SK-N-SH (cell line): ENCODE data around the gene ATP13A4. TPM values are rescaled to one million over a fixed set of nuclear protein-coding genes. Genes with fewer than 3 reads are reported as not detected.

Experiments used
- CTCF ChIA-PET: fragments of 300-600, 350-600 bp; formaldehyde crosslinking; extraction: SDS; loops from one replicate; lab custom pipeline; 2021; lab: Yijun Ruan, JAX
- POLR2A ChIA-PET: fragments of 350-600 bp; sonication (Branson Sonifier 250); formaldehyde crosslinking; extraction: SDS; loops from one replicate; lab custom pipeline; 2020; ENCODE audit warnings: antibody characterized with exemption, inconsistent platforms; lab: Yijun Ruan, JAX
- DNase-seq: peaks from one replicate; pipeline ENCODE4 v3.0.0; 2012
- H2AFZ ChIP-seq: fragments of 200-600 bp; sonication (generic); 2 replicates; pipeline ENCODE4 v1.8.1; 2016; ENCODE audit warnings: antibody characterized with exemption, mild to moderate bottlenecking, low read depth
- H3F3A ChIP-seq: fragments of 200-600 bp; sonication (generic); replicated peaks from 2 replicates; pipeline ENCODE3; 2016; ENCODE audit warnings: antibody characterized with exemption, mild to moderate bottlenecking; ENCODE audit not compliant: insufficient read depth
- H3K27ac ChIP-seq, 2 experiments: fragments of 200-500 bp in 1 of 2; fragments of 200-600 bp in 1 of 2; sonication (Bioruptor generic) in 1 of 2; sonication (generic), shearing (Covaris generic) in 1 of 2; 2 replicates each; pipeline versions ENCODE4 v1.5.1 to v1.6.1; 2014 to 2016; ENCODE audit warnings: low read depth in 2 of 2, inconsistent platforms in 1 of 2, low read length in 1 of 2, mild to moderate bottlenecking in 1 of 2, mixed read lengths in 1 of 2
- H3K27me3 ChIP-seq: fragments of 200-600 bp; sonication (generic), shearing (Covaris generic); 2 replicates; pipeline ENCODE4 v1.6.1; 2016; ENCODE audit warnings: mixed run types; ENCODE audit not compliant: insufficient read depth
- H3K36me3 ChIP-seq, 2 experiments: fragments of 200-500 bp in 1 of 2; fragments of 200-600 bp in 1 of 2; sonication (Bioruptor generic) in 1 of 2; sonication (generic) in 1 of 2; replicated peaks in 1 of 2; 2 replicates each; pipeline versions ENCODE3 to v1.5.1; 2014 to 2016; ENCODE audit warnings: low read length in 1 of 2, mild to moderate bottlenecking in 1 of 2; ENCODE audit not compliant: insufficient read depth in 2 of 2, control insufficient read depth in 1 of 2
- H3K4me1 ChIP-seq, 2 experiments: fragments of 200-500 bp in 1 of 2; fragments of 200-600 bp in 1 of 2; sonication (Bioruptor generic) in 1 of 2; sonication (generic), shearing (Covaris generic) in 1 of 2; 2 replicates each; pipeline versions ENCODE4 v1.5.1 to v1.6.1; 2014 to 2016; ENCODE audit warnings: low read depth in 1 of 2, low read length in 1 of 2, mixed run types in 1 of 2; ENCODE audit not compliant: insufficient read depth in 2 of 2, control insufficient read depth in 1 of 2
- H3K4me2 ChIP-seq: fragments of 200-600 bp; sonication (generic), shearing (Covaris generic); 2 replicates; pipeline ENCODE4 v1.6.1; 2017; ENCODE audit warnings: mixed run types
- H3K4me3 ChIP-seq, 2 experiments: fragments of 200-500 bp in 1 of 2; fragments of 200-600 bp in 1 of 2; sonication (Bioruptor generic) in 1 of 2; sonication (generic), shearing (Covaris generic) in 1 of 2; 2 replicates each; pipeline versions ENCODE4 v1.5.1 to v1.8.1; 2014 to 2016; ENCODE audit warnings: low read depth in 2 of 2, inconsistent platforms in 1 of 2, low read length in 1 of 2, mild to moderate bottlenecking in 1 of 2, mixed read lengths in 1 of 2, moderate library complexity in 1 of 2
- H3K79me2 ChIP-seq: fragments of 200-600 bp; sonication (generic); 2 replicates; pipeline ENCODE4 v1.8.1; 2017; ENCODE audit warnings: mild to moderate bottlenecking; ENCODE audit not compliant: insufficient read depth
- H3K9ac ChIP-seq: fragments of 200-600 bp; sonication (generic); 2 replicates; pipeline ENCODE4 v1.6.1; 2017; ENCODE audit warnings: mixed run types
- H3K9me2 ChIP-seq: fragments of 200-600 bp; sonication (generic); 2 replicates; pipeline ENCODE4 v1.6.1; 2017; ENCODE audit warnings: mixed run types
- H3K9me3 ChIP-seq: fragments of 200-600 bp; sonication (generic); 2 replicates; pipeline ENCODE4 v1.6.1; 2017; ENCODE audit warnings: mixed run types, mild to moderate bottlenecking, moderate library complexity
- H4K20me1 ChIP-seq: fragments of 200-600 bp; sonication (generic); 2 replicates; pipeline ENCODE4 v1.6.1; 2017; ENCODE audit warnings: mild to moderate bottlenecking, mixed run types; ENCODE audit not compliant: insufficient read depth
- ELF1 ChIP-seq: IDR thresholded peaks from 2 replicates; pipeline ENCODE4 v1.4.0; 2012
- EZH2phosphoT487 ChIP-seq: fragments of 200-600 bp; sonication (generic); IDR thresholded peaks from 2 replicates; pipeline ENCODE4 v1.6.1; 2017; ENCODE audit warnings: low read depth, mixed run types, mild to moderate bottlenecking, antibody characterized with exemption, moderate library complexity, borderline replicate concordance
- GATA2 ChIP-seq: sonication (generic); formaldehyde crosslinking; IDR thresholded peaks from 2 replicates; pipeline ENCODE4 v1.5.0; 2020; ENCODE audit warnings: mild to moderate bottlenecking, missing genetic modification reagents
- NRF1 ChIP-seq: IDR thresholded peaks from 2 replicates; pipeline ENCODE4 v1.6.1; 2012; ENCODE audit warnings: low read depth, mild to moderate bottlenecking, low read length
- RAD21 ChIP-seq: IDR thresholded peaks from 2 replicates; pipeline ENCODE4 v1.6.1; 2012; ENCODE audit warnings: mild to moderate bottlenecking, low read length
- SMC3 ChIP-seq: IDR thresholded peaks from 2 replicates; pipeline ENCODE4 v1.6.1; 2012; ENCODE audit warnings: low read depth, low read length, improper control_type of control experiment
- WGBS: methylation state at CpG from one replicate; pipeline ENCODE4 v1.1.6; 2017; ENCODE audit warnings: low lambda C conversion rate; 5-methylcytosine and 5-hydroxymethylcytosine counted together
- polyA plus RNA-seq, 3 experiments: library from polyadenylated mRNA; depleted of rRNA; stranded (reverse); fragments of >200 nt; gene quantifications; 2 replicates each; pipeline ENCODE4 v1.2.3, GENCODE V29; 2012
- TF ChIP-seq, protein P1 (sequence below): IDR thresholded peaks from 2 replicates; pipeline ENCODE4; 2012
- TF ChIP-seq, protein P2 (sequence below): fragments of 150-350 bp; IDR thresholded peaks from 2 replicates; pipeline ENCODE4 v1.6.1; 2016; ENCODE audit warnings: mild to moderate bottlenecking, low read depth, low read length

The ATP13A4 gene
- polyA plus RNA-seq, 1 of the 3 experiments (the other 2 are of a cell fraction), result 0.02 TPM

GRCh38 chr3:193546129-193546528, 8.6 kb downstream of the ATP13A4 start (continued):
- TF ChIP-seq GATA2 (CRISPR knock-in tag) (no peak), ELF1 (no peak)

GRCh38 chr3:193545304-193545703, 9.4 kb downstream of the ATP13A4 start:
- no peaks in the 10 kb centered on the region for H3F3A ChIP-seq
- H3K4me3 ChIP-seq, result no peak overlapping the region
- H3K9ac ChIP-seq, result no peak overlapping the region
- no peaks in the 10 kb centered on the region for H3K27me3 ChIP-seq
- no peaks in the 10 kb centered on the region for H3K9me2 ChIP-seq
- no peak overlapping the region for H3K27ac ChIP-seq
- POLR2A ChIA-PET, result no interaction called here
- no peak overlapping the region for H3K4me2 ChIP-seq
- DNase-seq, result no peak
- CTCF ChIA-PET, result no interaction called here
- H3K79me2 ChIP-seq, result no peaks in the 10 kb centered on the region
- no peaks in the 10 kb centered on the region for H3K9me3 ChIP-seq
- 50% methylated on average over 1 of the region's 1 CpG for WGBS
- H3K4me1 ChIP-seq, result no peaks in the 10 kb centered on the region
- no peaks in the 10 kb centered on the region for H4K20me1 ChIP-seq
- TF ChIP-seq RAD21, result no peak
- no peaks in the 10 kb centered on the region for H3K36me3 ChIP-seq
- no peak overlapping the region for H2AFZ ChIP-seq

GRCh38 chr3:193544289-193544688, 10.4 kb downstream of the ATP13A4 start:
- no peak overlapping the region for H3K27ac ChIP-seq
- H3K9me3 ChIP-seq, result no peaks in the 10 kb centered on the region
- no peak overlapping the region for H3K4me2 ChIP-seq
- POLR2A ChIA-PET, result no interaction called here
- H3K36me3 ChIP-seq, result no peaks in the 10 kb centered on the region
- H3K9ac ChIP-seq, result no peak overlapping the region
- TF ChIP-seq EZH2phosphoT487 (no peak), SMC3 (no peak), NRF1 (no peak)
- TF ChIP-seq, protein P1, sequence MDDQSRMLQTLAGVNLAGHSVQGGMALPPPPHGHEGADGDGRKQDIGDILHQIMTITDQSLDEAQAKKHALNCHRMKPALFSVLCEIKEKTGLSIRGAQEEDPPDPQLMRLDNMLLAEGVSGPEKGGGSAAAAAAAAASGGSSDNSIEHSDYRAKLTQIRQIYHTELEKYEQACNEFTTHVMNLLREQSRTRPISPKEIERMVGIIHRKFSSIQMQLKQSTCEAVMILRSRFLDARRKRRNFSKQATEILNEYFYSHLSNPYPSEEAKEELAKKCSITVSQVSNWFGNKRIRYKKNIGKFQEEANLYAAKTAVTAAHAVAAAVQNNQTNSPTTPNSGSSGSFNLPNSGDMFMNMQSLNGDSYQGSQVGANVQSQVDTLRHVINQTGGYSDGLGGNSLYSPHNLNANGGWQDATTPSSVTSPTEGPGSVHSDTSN, result no peak
- TF ChIP-seq, protein P2, sequence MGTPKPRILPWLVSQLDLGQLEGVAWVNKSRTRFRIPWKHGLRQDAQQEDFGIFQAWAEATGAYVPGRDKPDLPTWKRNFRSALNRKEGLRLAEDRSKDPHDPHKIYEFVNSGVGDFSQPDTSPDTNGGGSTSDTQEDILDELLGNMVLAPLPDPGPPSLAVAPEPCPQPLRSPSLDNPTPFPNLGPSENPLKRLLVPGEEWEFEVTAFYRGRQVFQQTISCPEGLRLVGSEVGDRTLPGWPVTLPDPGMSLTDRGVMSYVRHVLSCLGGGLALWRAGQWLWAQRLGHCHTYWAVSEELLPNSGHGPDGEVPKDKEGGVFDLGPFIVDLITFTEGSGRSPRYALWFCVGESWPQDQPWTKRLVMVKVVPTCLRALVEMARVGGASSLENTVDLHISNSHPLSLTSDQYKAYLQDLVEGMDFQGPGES, result no peak
- H3K9me2 ChIP-seq, result no peaks in the 10 kb centered on the region
- no peaks in the 10 kb centered on the region for H3F3A ChIP-seq
- H3K4me3 ChIP-seq, result no peak overlapping the region
- CTCF ChIA-PET, result interaction anchor here (1.3 to 1.4 kb wide), 2 partner anchors 28 to 84 kb away, joined by 3 to 4 read pairs; no protein-coding TSS in a partner anchor
- no peak overlapping the region for H2AFZ ChIP-seq
- H4K20me1 ChIP-seq, result no peaks in the 10 kb centered on the region
- no peak for DNase-seq
- no peaks in the 10 kb centered on the region; the same call in 1 of the 2 replicates for H3K27me3 ChIP-seq
- H3K79me2 ChIP-seq, result no peaks in the 10 kb centered on the region
- H3K4me1 ChIP-seq, result no peaks in the 10 kb centered on the region
- WGBS, result 0% methylated on average over 1 of the region's 1 CpG
